K562 (cell line): ENCODE measurements around the gene PRR5. TPM values are rescaled to one million over a fixed set of nuclear protein-coding genes. Genes with fewer than 3 reads are reported as not detected.

Experiments used
- ATAC-seq: fragments of 200-7000 bp; cut with Tn5 transposase; 3 replicates; pipeline ENCODE4 v1.9.1; 2020; ENCODE audit warnings: moderate library complexity
- BruUV-seq: library from RNA; stranded (reverse); fragments of 400-500 nt; replicated peaks from 2 replicates; lab custom pipeline; 2021; lab: Mats Ljungman, UMichigan
- CTCF ChIA-PET: fragments of 300-600 bp; formaldehyde crosslinking; extraction: SDS; loops from one replicate; lab custom pipeline; 2021; ENCODE audit warnings: low intra/inter-chr PET ratio; lab: Yijun Ruan, JAX
- POLR2A ChIA-PET: fragments of 300-600, 350-650 bp; sonication (Branson Sonifier 250); formaldehyde crosslinking; extraction: SDS; loops from one replicate; lab custom pipeline; 2021; ENCODE audit warnings: antibody characterized with exemption, inconsistent platforms; lab: Yijun Ruan, JAX
- DNase-seq, 4 experiments: peaks; one replicate each; pipeline versions ENCODE4 v3.0.0 to v3.0.0-alpha.2; 2011 to 2018; ENCODE audit warnings: low spot score in 3 of 4, mixed read lengths in 3 of 4; ENCODE audit errors: extremely low read depth in 1 of 4
- FAIRE-seq: peaks from 2 replicates; lab custom pipeline; 2011; peaks lifted over from hg19 to GRCh38; lab: Jason Lieb, UNC
- H2AFZ ChIP-seq: 2 replicates; pipeline ENCODE4 v1.6.0; 2011; ENCODE audit warnings: low read depth, low read length, control low read depth, inconsistent platforms
- H3K27ac ChIP-seq: fragments of 200-600 bp; 3 replicates; pipeline ENCODE4 v1.8.0; 2011; ENCODE audit warnings: low read depth, mild to moderate bottlenecking, control low read depth, inconsistent platforms, low read length, moderate library complexity, mixed read lengths; ENCODE audit errors: extremely low read depth
- H3K27me3 ChIP-seq, 2 experiments: fragments of 300-600 bp in 1 of 2; 2 replicates in 1 of 2; 3 replicates in 1 of 2; pipeline versions ENCODE4 v1.6.0 to v1.8.0; 2011; ENCODE audit warnings: inconsistent platforms in 2 of 2, low read length in 2 of 2, mild to moderate bottlenecking in 1 of 2, mixed read lengths in 1 of 2, moderate library complexity in 1 of 2; ENCODE audit not compliant: control insufficient read depth in 2 of 2, insufficient read depth in 2 of 2
- H3K36me3 ChIP-seq: fragments of 300-600 bp; 3 replicates; pipeline ENCODE4 v1.8.0; 2011; ENCODE audit warnings: mild to moderate bottlenecking, low read length, inconsistent platforms; ENCODE audit not compliant: control insufficient read depth, insufficient read depth
- H3K4me1 ChIP-seq, 2 experiments: fragments of 200-600 bp in 1 of 2; replicated peaks in 1 of 2; 2 replicates in 1 of 2; 3 replicates in 1 of 2; pipeline versions ENCODE4 v1.5.1 to v1.8.0; 2011; ENCODE audit warnings: inconsistent platforms in 2 of 2, low read length in 2 of 2, mild to moderate bottlenecking in 1 of 2, mixed read lengths in 1 of 2, moderate library complexity in 1 of 2; ENCODE audit not compliant: control insufficient read depth in 2 of 2, insufficient read depth in 2 of 2
- H3K4me2 ChIP-seq: 2 replicates; pipeline ENCODE4 v1.6.1; 2011; ENCODE audit warnings: low read length, control low read depth, inconsistent platforms, mixed read lengths; ENCODE audit not compliant: insufficient read depth
- H3K4me3 ChIP-seq: fragments of 200-600 bp; sonication (generic), shearing (Covaris generic); 2 replicates; pipeline ENCODE4 v1.5.1; 2016; ENCODE audit warnings: control low read depth, inconsistent platforms
- H3K79me2 ChIP-seq: fragments of 200-600 bp; 3 replicates; pipeline ENCODE4 v1.8.0; 2011; ENCODE audit warnings: low read length, inconsistent platforms; ENCODE audit not compliant: control insufficient read depth, insufficient read depth
- H3K9ac ChIP-seq, 2 experiments: 2 replicates each; pipeline versions ENCODE4 v1.6.0 to v1.6.1; 2011; ENCODE audit warnings: low read depth in 2 of 2, low read length in 2 of 2, control low read depth in 1 of 2, inconsistent platforms in 1 of 2, mild to moderate bottlenecking in 1 of 2, mixed read lengths in 1 of 2; ENCODE audit not compliant: insufficient read depth in 1 of 2
- H3K9me1 ChIP-seq: one replicate; pipeline ENCODE4 v1.6.0; 2011; ENCODE audit warnings: inconsistent platforms, mild to moderate bottlenecking, low read length, moderate library complexity; ENCODE audit not compliant: control insufficient read depth, insufficient read depth
- H3K9me3 ChIP-seq: replicated peaks from 2 replicates; pipeline ENCODE4 v1.5.1; 2011; ENCODE audit warnings: low read depth, low read length, inconsistent platforms; ENCODE audit not compliant: control insufficient read depth, insufficient read depth
- H4K20me1 ChIP-seq: replicated peaks from 2 replicates; pipeline ENCODE4 v1.6.1; 2011; ENCODE audit warnings: low read length, inconsistent platforms, mixed read lengths; ENCODE audit not compliant: control insufficient read depth, insufficient read depth
- AFF1 ChIP-seq, 2 experiments: fragments of 450-650 bp; IDR thresholded peaks; 2 replicates each; pipeline ENCODE4 v1.6.1; 2018; ENCODE audit warnings: mild to moderate bottlenecking in 2 of 2, low read depth in 1 of 2; ENCODE audit not compliant: partially characterized antibody in 2 of 2
- DLX4 ChIP-seq: fragments of 250-450 bp; sonication (Bioruptor Pico); IDR thresholded peaks from 2 replicates; pipeline ENCODE4 v1.6.1; 2021; ENCODE audit warnings: mild to moderate bottlenecking
- MEF2D ChIP-seq: conservative IDR thresholded peaks from 2 replicates; pipeline ENCODE4 v1.6.1; 2016; ENCODE audit warnings: low read depth, missing genetic modification characterization, missing compliant biosample characterization
- NCOR1 ChIP-seq: fragments of 450-650 bp; IDR thresholded peaks from 2 replicates; pipeline ENCODE4 v1.6.1; 2016; ENCODE audit warnings: mild to moderate bottlenecking, moderate library complexity
- POLR3G ChIP-seq: IDR thresholded peaks from 2 replicates; pipeline ENCODE4 v1.6.1; 2011; ENCODE audit not compliant: insufficient read length, insufficient replicate concordance; ENCODE audit errors: extremely low read depth
- PURB ChIP-seq: sonication (generic); formaldehyde crosslinking; IDR thresholded peaks from 2 replicates; pipeline ENCODE4 v1.9.0; 2021; ENCODE audit warnings: low read depth, mild to moderate bottlenecking, missing genetic modification reagents
- SMARCA5 ChIP-seq: fragments of 450-650 bp; IDR thresholded peaks from 2 replicates; pipeline ENCODE4 v1.6.1; 2016
- SPI1 ChIP-seq: IDR thresholded peaks from 2 replicates; pipeline ENCODE4 v1.6.1; 2011; ENCODE audit warnings: low read depth, low read length, control low read depth, borderline replicate concordance
- ZBTB2 ChIP-seq: fragments of 450-650 bp; IDR thresholded peaks from 2 replicates; pipeline ENCODE4 v1.6.1; 2016; ENCODE audit warnings: antibody characterized with exemption
- ZNF347 ChIP-seq: fragments of 450-650 bp; formaldehyde crosslinking; IDR thresholded peaks from 2 replicates; pipeline ENCODE4 v1.4.0; 2020; ENCODE audit warnings: low read depth, mild to moderate bottlenecking, moderate library complexity
- WGBS: fragments of 100-300 bp; shearing (Covaris generic); methylation state at CpG from one replicate; pipeline ENCODE4 v1.1.6; 2016; ENCODE audit warnings: low coverage, mixed read lengths; ENCODE audit not compliant: insufficient coverage; ENCODE audit errors: missing lambda C conversion rate; 5-methylcytosine and 5-hydroxymethylcytosine counted together
- in situ Hi-C: fragments of 300-500 bp; cut with MboI; formaldehyde crosslinking; loops from 4 replicates; pipeline ENCODE4 v1.15.0; 2018; ENCODE audit warnings: inconsistent platforms, mixed read lengths
- intact Hi-C: fragments of 100-400 bp; cut with micrococcal nuclease; formaldehyde crosslinking; loops from 2 replicates; pipeline ENCODE4 v1.14.2; 2022
- polyA plus RNA-seq, 8 experiments: library from polyadenylated mRNA; depleted of rRNA in 4 of 8; stranded (reverse) in 5 of 8; unstranded in 3 of 8; fragments of >200 nt; fragmentation: Nextera tagmentation in 2 of 8; fragmentation: Illumina TruSeq in 1 of 8; extraction: Ambion mirVana in 2 of 8; extraction: Trizol in 1 of 8; gene quantifications; 2 replicates each; pipeline versions ENCODE4 v1.2.1 to v1.2.3, GENCODE V29; 2011 to 2014; ENCODE audit warnings: inconsistent platforms in 1 of 8, missing spikeins in 1 of 8
- total RNA-seq, 7 experiments: library from RNA; depleted of rRNA in 6 of 7; stranded (reverse); fragments of >200 nt in 6 of 7; fragmentation: Illumina TruSeq in 2 of 7; extraction: Trizol in 2 of 7; gene quantifications; 2 replicates each; pipeline versions ENCODE4 v1.2.1 to v1.2.3, GENCODE V29; 2011 to 2021; ENCODE audit warnings: low replicate concordance in 1 of 7

The PRR5 gene
- total and polyA plus RNA-seq, 9 of the 15 experiments (the other 6 are each of a cell fraction or from before 2014, with no cell fraction given) = 0.13 to 21.0 (median 7.5) TPM

- DNase-seq = no peak
- no peaks in the 10 kb centered on the region for H3K4me1 ChIP-seq
- H3K9ac ChIP-seq = no peak overlapping the region
- no peak overlapping the region for H3K4me3 ChIP-seq
- WGBS = 12% methylated on average over 1 of the region's 1 CpG
- no peaks in the 10 kb centered on the region for H3K79me2 ChIP-seq
- BruUV-seq = no TSS peak
- H2AFZ ChIP-seq = no peak overlapping the region
- no peaks in the 10 kb centered on the region for H3K36me3 ChIP-seq
- in situ Hi-C loops = no loop called here
- CTCF ChIA-PET = no interaction called here
- H3K9me1 ChIP-seq = no peaks in the 10 kb centered on the region
- FAIRE-seq = no peak
- H3K27me3 ChIP-seq = peaks cover 0 to 7% of the 10 kb centered on the region in 2 experiments; a peak in 2 of 5 replicates
- H3K4me2 ChIP-seq = no peak overlapping the region
- H3K27ac ChIP-seq = no peak overlapping the region
- TF ChIP-seq ZNF347 (CRISPR knock-in tag) (no peak), ZBTB2 (no peak), DLX4 (CRISPR knock-in tag) (no peak)
- H3K9me3 ChIP-seq = no peaks in the 10 kb centered on the region
- intact Hi-C loops = no loop called here
- POLR2A ChIA-PET = interaction anchor here (0.6 to 1.1 kb wide), 2 partner anchors 17 to 84 kb away, joined by 3 read pairs; no protein-coding TSS in a partner anchor
- H4K20me1 ChIP-seq = no peaks in the 10 kb centered on the region
- ATAC-seq = no peak
Observed at GRCh38 chr22:44773082-44773481, 71.1 kb downstream of the PRR5 start.

- CTCF ChIA-PET = no interaction called here
- POLR2A ChIA-PET = no interaction called here
- 17% methylated on average over 5 of the region's 5 CpGs for WGBS
- TF ChIP-seq PURB (CRISPR knock-in tag) (no peak), AFF1 (IDR thresholded peaks at IDR 0.05; ENCODE audit: low read depth in 1 of 2, partially characterized antibody in 2 of 2) (no peak), SMARCA5 (no peak), MEF2D (no peak), POLR3G (no peak), NCOR1 (no peak), SPI1 (no peak)
Observed at GRCh38 chr22:44775862-44776261, 73.9 kb downstream of the PRR5 start.

More at GRCh38 chr22:44775862-44776261, 73.9 kb downstream of the PRR5 start:
- in situ Hi-C loops = no loop called here
- no peak overlapping the region for H3K4me3 ChIP-seq
- no TSS peak for BruUV-seq
- no peaks in the 10 kb centered on the region for H3K79me2 ChIP-seq
- H3K27me3 ChIP-seq = peaks cover 0 to 7% of the 10 kb centered on the region in 2 experiments; a peak in 2 of 5 replicates
- no peak overlapping the region for H3K9ac ChIP-seq
- H4K20me1 ChIP-seq = no peaks in the 10 kb centered on the region
- H3K27ac ChIP-seq = no peak overlapping the region
- FAIRE-seq = no peak
- H3K4me2 ChIP-seq = no peak overlapping the region
- no peaks in the 10 kb centered on the region for H3K36me3 ChIP-seq
- H3K4me1 ChIP-seq = no peaks in the 10 kb centered on the region
- ATAC-seq = no peak
- H3K9me3 ChIP-seq = no peaks in the 10 kb centered on the region
- no peaks in the 10 kb centered on the region for H3K9me1 ChIP-seq
- H2AFZ ChIP-seq = no peak overlapping the region
- DNase-seq = no peak
- intact Hi-C loops = no loop called here
